Measurements from ENCODE around the gene SYNGR4.

DNA sequence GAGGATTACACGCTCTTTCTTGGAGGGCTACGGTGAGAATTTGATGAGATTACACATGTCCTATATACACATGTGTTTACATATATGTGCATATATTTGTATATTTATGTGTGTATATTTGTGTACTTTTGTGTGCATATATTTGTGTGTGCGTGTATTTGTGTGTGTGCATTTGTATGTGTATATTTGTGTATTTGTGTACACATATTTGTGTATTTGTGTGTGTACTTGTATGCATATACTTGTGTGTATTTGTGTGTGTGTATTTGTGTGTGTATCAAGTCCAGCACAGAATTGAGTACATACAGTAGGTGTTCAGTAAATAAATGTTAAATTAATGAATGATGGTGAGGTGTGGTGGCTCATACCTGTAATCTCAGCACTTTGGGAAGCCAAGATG is 2.3 kb upstream of the SYNGR4 start:
- TF ChIP-seq, protein P1, sequence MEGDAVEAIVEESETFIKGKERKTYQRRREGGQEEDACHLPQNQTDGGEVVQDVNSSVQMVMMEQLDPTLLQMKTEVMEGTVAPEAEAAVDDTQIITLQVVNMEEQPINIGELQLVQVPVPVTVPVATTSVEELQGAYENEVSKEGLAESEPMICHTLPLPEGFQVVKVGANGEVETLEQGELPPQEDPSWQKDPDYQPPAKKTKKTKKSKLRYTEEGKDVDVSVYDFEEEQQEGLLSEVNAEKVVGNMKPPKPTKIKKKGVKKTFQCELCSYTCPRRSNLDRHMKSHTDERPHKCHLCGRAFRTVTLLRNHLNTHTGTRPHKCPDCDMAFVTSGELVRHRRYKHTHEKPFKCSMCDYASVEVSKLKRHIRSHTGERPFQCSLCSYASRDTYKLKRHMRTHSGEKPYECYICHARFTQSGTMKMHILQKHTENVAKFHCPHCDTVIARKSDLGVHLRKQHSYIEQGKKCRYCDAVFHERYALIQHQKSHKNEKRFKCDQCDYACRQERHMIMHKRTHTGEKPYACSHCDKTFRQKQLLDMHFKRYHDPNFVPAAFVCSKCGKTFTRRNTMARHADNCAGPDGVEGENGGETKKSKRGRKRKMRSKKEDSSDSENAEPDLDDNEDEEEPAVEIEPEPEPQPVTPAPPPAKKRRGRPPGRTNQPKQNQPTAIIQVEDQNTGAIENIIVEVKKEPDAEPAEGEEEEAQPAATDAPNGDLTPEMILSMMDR (IDR thresholded peaks at IDR 0.05) = no peak
- TF ChIP-seq POLR2A (IDR thresholded peaks at IDR 0.05) = no peak
